ENCODE measurements around the gene IDH3A. TPM values are rescaled to one million over a fixed set of nuclear protein-coding genes. Genes with fewer than 3 reads are reported as not detected.

Gene IDH3A
- total and polyA plus RNA-seq, 3 donors from 2014 or later = 88.9 to 120 (median 119) TPM

- Histone ChIP-seq H3K27me3 (no peaks in the 10 kb centered on the region), H3K4me3 (no peak overlapping the region), H3K36me3 (ENCODE audit: low read depth, missing control alignments) (no peaks in the 10 kb centered on the region), H3K4me1 (no peaks in the 10 kb centered on the region), H3K9me3 (no peaks in the 10 kb centered on the region), H3K27ac (no peak overlapping the region)
- no peak for DNase-seq
- WGBS, 2 donors = 90 to 92% methylated on average over 4 to 6 of the region's 6 CpGs
- intact Hi-C loops (cut with DNase I; ENCODE audit: low total_unique reads) = no loop called here
- no peak for TF ChIP-seq POLR2A (IDR thresholded peaks at IDR 0.05)
Observed at GRCh38 chr15:78102741-78103140, 46.4 kb upstream of the IDH3A start.

- no peaks in the 10 kb centered on the region for H3K27me3 ChIP-seq
- intact Hi-C loops (cut with DNase I; ENCODE audit: low total_unique reads) = no loop called here
- H3K36me3 ChIP-seq (ENCODE audit: low read depth, missing control alignments) = no peaks in the 10 kb centered on the region
- no peaks in the 10 kb centered on the region for H3K9me3 ChIP-seq
- no peak overlapping the region for H3K27ac ChIP-seq
- WGBS, 2 donors = 83 to 95% methylated on average over 10 to 12 of the region's 12 CpGs
- H3K4me3 ChIP-seq = no peak overlapping the region
- DNase-seq = no peak
- TF ChIP-seq POLR2A (IDR thresholded peaks at IDR 0.05) (no peak), CTCF (IDR thresholded peaks at IDR 0.05) (no peak)
- H3K4me1 ChIP-seq = no peaks in the 10 kb centered on the region
Observed at GRCh38 chr15:78103406-78104118, 45.6 kb upstream of the IDH3A start.

DNA sequence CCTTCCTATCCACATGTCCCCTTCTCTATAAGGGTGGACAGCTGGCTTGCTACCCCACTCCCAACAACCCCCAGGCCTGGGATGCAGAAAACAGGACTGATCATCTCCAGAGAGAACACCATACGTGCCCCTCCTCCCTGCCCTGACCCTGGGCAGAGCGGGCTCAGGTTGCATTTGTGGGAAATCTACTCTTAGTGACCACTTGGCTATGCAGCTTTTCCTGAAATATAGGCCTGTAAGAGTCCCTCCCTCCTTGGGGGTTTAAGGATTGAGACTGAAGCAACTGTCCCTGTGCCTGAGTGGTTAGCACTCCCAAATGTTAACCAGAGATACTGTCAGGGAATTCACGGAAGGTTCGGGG is 45.1 kb upstream of the IDH3A start:
- Histone ChIP-seq H3K36me3 (ENCODE audit: low read depth, missing control alignments) (no peaks in the 10 kb centered on the region), H3K9me3 (no peaks in the 10 kb centered on the region), H3K27me3 (no peaks in the 10 kb centered on the region), H3K4me1 (no peaks in the 10 kb centered on the region), H3K27ac (no peak overlapping the region), H3K4me3 (no peak overlapping the region)
- no peak for DNase-seq
- TF ChIP-seq POLR2A (IDR thresholded peaks at IDR 0.05) (no peak), CTCF (IDR thresholded peaks at IDR 0.05) (no peak)
- intact Hi-C loops (cut with DNase I; ENCODE audit: low total_unique reads) = no loop called here
- 87 to 97% methylated on average over 4 of the region's 4 CpGs for WGBS, 2 donors

DNA sequence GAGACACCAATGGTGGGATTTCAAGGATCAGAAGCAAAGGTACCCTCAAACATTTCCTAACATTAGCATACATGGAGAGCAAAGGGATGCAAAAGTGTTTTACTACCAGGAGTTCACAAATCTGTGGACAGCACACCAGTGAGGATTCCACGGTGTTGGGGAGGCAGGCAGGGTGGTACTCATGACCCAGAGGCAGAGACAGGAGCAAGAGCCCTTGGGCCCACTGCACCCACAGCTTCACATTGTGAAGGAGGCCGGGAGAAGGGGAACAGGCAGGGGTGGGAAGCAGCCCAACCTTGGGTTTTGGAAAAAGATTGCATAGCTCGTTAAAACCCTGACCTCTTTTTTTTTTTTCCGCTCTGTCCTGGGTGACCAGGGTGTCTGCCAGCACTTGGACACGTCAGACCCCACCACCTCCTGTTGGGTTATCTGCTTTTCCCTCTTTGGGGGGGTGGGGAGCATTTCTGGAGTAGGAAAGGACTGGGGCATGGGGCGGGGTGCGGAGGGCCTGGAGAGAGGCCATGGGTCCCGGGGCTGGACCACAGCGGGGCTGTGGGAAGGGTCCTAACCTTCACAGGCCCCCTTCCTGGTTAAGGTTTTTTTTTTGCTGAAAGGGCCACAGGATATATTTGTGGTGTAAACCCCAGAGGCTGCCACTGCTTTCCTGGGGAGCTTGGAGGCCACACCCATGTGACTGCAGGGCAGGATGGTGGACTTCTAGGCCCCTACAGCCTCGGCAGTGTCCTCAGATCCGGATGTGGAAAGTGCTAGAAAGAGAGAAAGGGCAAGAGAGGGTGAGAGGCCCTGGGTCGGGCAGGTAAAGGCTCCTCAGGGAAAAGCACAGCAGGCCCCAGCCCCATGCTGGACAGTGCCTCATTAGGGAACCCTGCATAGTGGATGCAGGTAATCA is 44.3 kb upstream of the IDH3A start:
- H3K36me3 ChIP-seq (ENCODE audit: low read depth, missing control alignments) = no peaks in the 10 kb centered on the region
- no peaks in the 10 kb centered on the region for H3K4me1 ChIP-seq
- H3K27me3 ChIP-seq = no peaks in the 10 kb centered on the region
- H3K4me3 ChIP-seq = no peak overlapping the region
- intact Hi-C loops (cut with DNase I; ENCODE audit: low total_unique reads) = loop anchor here (5.0 kb wide), 1 partner anchor 138 kb away; no protein-coding TSS in a partner anchor
- 74 to 88% methylated on average over 12 of the region's 12 CpGs for WGBS, 2 donors
- H3K27ac ChIP-seq = no peak overlapping the region
- H3K9me3 ChIP-seq = no peaks in the 10 kb centered on the region
- DNase-seq = no peak
- no peak for TF ChIP-seq CTCF (IDR thresholded peaks at IDR 0.05)
- no peak for TF ChIP-seq POLR2A (IDR thresholded peaks at IDR 0.05)

DNA sequence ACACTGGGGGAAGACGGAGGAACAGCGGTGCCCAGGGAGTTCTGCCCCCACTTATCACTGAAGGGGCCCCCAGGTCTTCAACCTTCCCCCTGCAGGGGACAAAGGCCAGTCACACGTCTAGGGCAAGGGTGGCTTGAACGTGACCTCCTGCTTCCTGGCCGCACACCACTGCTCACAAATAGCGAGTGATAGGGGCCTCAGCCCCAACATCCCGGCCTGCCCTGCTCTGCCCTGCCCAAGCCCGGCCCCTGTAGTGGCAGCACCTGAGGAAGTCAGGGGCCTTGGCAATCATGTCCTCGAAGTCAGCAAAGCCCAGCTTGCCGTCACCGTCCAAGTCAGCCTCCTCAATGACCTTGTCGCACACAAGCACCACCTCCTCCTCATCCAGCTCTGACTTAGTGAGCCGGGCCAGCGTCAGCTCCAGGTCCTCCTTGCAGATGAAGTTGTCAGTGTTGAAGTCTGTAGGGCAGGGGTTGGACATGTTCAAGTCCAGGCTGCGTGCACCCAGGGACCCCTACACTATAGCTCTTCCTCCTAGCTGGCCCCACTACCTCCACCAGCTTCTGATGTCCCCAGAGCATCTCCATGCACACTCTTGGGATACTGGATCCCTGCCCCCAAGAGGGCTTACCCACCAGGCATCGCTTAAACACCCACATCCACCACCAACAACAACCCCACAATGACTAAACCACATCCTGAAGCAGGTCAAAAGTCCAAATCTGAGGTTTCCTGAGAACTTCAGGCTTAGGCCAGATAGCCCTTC is 43.5 kb upstream of the IDH3A start:
- WGBS, 2 donors = 88 to 90% methylated on average over 8 to 16 of the region's 16 CpGs
- no peaks in the 10 kb centered on the region for H3K9me3 ChIP-seq
- intact Hi-C loops (cut with DNase I; ENCODE audit: low total_unique reads) = loop anchor here (5.0 kb wide), 1 partner anchor 138 kb away; no protein-coding TSS in a partner anchor
- no peaks in the 10 kb centered on the region for H3K36me3 ChIP-seq (ENCODE audit: low read depth, missing control alignments)
- no peaks in the 10 kb centered on the region for H3K27me3 ChIP-seq
- no peak overlapping the region for H3K4me3 ChIP-seq
- no peaks in the 10 kb centered on the region for H3K4me1 ChIP-seq
- H3K27ac ChIP-seq = no peak overlapping the region
- TF ChIP-seq POLR2A (IDR thresholded peaks at IDR 0.05) (no peak), CTCF (IDR thresholded peaks at IDR 0.05) (no peak)
- DNase-seq = no peak
